Endothelial cell (in vitro differentiated cells): ENCODE results near the gene IFIT5. TPM values are rescaled to one million over a fixed set of nuclear protein-coding genes. Genes with fewer than 3 reads are reported as not detected.

ENCODE experiments used
- DNase-seq: peaks from one replicate; pipeline ENCODE4 v3.0.0; 2021; ENCODE audit warnings: low spot score
- H3K27ac Mint-ChIP-seq: one replicate; pipeline ENCODE4 v1.8.0; 2021; ENCODE audit warnings: mixed read lengths, inconsistent platforms; ENCODE audit not compliant: unreplicated experiment
- H3K27me3 Mint-ChIP-seq: one replicate; pipeline ENCODE4 v1.8.0; 2021; ENCODE audit warnings: mild to moderate bottlenecking, moderate library complexity, mixed read lengths, inconsistent platforms; ENCODE audit not compliant: unreplicated experiment
- H3K36me3 Mint-ChIP-seq: one replicate; pipeline ENCODE4 v1.8.0; 2021; ENCODE audit warnings: mild to moderate bottlenecking, low read depth, mixed read lengths, inconsistent platforms; ENCODE audit not compliant: unreplicated experiment
- H3K4me1 Mint-ChIP-seq: one replicate; pipeline ENCODE4 v1.8.0; 2021; ENCODE audit warnings: mild to moderate bottlenecking, mixed read lengths, inconsistent platforms; ENCODE audit not compliant: unreplicated experiment
- H3K4me3 Mint-ChIP-seq: one replicate; pipeline ENCODE4 v1.8.0; 2021; ENCODE audit warnings: mild to moderate bottlenecking, mixed read lengths, inconsistent platforms; ENCODE audit not compliant: unreplicated experiment
- H3K9me3 Mint-ChIP-seq: one replicate; pipeline ENCODE4 v1.8.0; 2021; ENCODE audit warnings: mixed read lengths, inconsistent platforms; ENCODE audit not compliant: unreplicated experiment
- total RNA-seq: library from RNA; stranded (reverse); fragmentation: NEBNext Ultra II Directional; extraction: Animal tissue kit (Norgen Biotek cat#: 25700); gene quantifications from one replicate; pipeline ENCODE4 v1.2.1, GENCODE V29; 2021; ENCODE audit not compliant: unreplicated experiment
- TF ChIP-seq, protein P1 (sequence below): fragments of 200-600 bp; sonication (generic); IDR thresholded peaks from one replicate; pipeline ENCODE4 v1.5.0; 2021; ENCODE audit warnings: antibody characterized with exemption; ENCODE audit not compliant: unreplicated experiment

IFIT5 gene
- total RNA-seq, 1 donor from 2014 or later: 8.2 TPM

DNA sequence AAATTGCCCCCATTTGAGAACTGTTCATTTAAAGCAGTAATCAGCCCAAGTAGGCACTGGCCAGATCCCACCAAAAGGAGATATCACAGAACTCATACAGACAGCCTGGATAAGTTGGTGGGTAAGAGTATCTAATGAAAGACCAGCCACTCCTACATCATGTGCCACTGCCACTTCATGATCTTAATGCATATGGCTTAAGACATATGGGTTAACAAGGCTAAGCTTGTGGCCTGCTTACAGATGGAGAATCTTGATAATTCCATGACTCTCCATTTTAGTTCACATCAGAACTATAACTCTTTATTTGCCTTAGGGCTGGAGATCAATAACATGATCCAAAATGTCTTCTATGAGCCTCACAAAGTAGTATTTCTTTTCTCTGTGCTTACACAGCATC is 43.3 kb upstream of the IFIT5 start:
- Mint-ChIP-seq H3K9me3 (no peaks in the 10 kb centered on the region), H3K4me1 (peaks cover 49% of the 10 kb centered on the region), H3K27ac (no peak overlapping the region), H3K27me3 (peaks cover 6% of the 10 kb centered on the region), H3K36me3 (no peaks in the 10 kb centered on the region), H3K4me3 (no peak overlapping the region)
- no peak for DNase-seq
- TF ChIP-seq, protein P1, sequence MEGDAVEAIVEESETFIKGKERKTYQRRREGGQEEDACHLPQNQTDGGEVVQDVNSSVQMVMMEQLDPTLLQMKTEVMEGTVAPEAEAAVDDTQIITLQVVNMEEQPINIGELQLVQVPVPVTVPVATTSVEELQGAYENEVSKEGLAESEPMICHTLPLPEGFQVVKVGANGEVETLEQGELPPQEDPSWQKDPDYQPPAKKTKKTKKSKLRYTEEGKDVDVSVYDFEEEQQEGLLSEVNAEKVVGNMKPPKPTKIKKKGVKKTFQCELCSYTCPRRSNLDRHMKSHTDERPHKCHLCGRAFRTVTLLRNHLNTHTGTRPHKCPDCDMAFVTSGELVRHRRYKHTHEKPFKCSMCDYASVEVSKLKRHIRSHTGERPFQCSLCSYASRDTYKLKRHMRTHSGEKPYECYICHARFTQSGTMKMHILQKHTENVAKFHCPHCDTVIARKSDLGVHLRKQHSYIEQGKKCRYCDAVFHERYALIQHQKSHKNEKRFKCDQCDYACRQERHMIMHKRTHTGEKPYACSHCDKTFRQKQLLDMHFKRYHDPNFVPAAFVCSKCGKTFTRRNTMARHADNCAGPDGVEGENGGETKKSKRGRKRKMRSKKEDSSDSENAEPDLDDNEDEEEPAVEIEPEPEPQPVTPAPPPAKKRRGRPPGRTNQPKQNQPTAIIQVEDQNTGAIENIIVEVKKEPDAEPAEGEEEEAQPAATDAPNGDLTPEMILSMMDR: no peak

DNA sequence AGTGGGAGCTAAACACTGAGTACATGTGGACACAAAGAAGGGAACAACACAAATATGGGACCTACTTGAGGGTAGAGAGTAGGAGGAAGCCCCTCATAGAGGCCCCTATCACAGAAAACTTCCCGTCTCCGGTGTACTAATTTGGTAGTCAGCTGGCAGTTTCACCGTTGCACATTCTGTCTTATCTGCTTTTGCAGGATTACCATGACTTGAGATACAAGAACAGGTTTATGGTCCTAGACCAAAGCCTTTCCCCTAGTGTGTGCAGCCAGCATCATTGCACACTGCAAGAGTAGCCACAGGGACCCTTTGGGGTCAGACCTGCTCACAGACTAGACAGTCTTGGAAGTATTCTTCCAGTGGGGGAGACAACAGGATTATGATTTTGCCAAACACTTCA is 42.4 kb upstream of the IFIT5 start:
- Mint-ChIP-seq H3K4me1 (peaks cover 47% of the 10 kb centered on the region), H3K4me3 (no peak overlapping the region), H3K27ac (no peak overlapping the region), H3K27me3 (peaks cover 6% of the 10 kb centered on the region), H3K9me3 (no peaks in the 10 kb centered on the region), H3K36me3 (no peaks in the 10 kb centered on the region)
- no peak for DNase-seq
- TF ChIP-seq, protein P1: no peak

GRCh38 chr10:89373916-89374711 is 40.3 kb upstream of the IFIT5 start:
- Mint-ChIP-seq H3K27ac (peak overlapping the region; percentile 78), H3K9me3 (no peaks in the 10 kb centered on the region), H3K4me3 (peak overlapping the region; percentile 24), H3K36me3 (no peaks in the 10 kb centered on the region), H3K27me3 (no peaks in the 10 kb centered on the region), H3K4me1 (peaks cover 35% of the 10 kb centered on the region)
- TF ChIP-seq, protein P1: no peak
- no peak for DNase-seq

GRCh38 chr10:89374713-89375141 is 39.6 kb upstream of the IFIT5 start:
- Mint-ChIP-seq H3K4me1 (peaks cover 29% of the 10 kb centered on the region), H3K27ac (peak overlapping the region; percentile 78), H3K4me3 (no peak overlapping the region), H3K9me3 (no peaks in the 10 kb centered on the region), H3K27me3 (no peaks in the 10 kb centered on the region), H3K36me3 (no peaks in the 10 kb centered on the region)
- no peak for DNase-seq
- TF ChIP-seq, protein P1: no peak
